Ovary (tissue), 3 donors: ENCODE results near the gene CHPF.

Experiments used
- CTCF ChIP-seq, 3 donors: fragments of 450-650 bp in 2 of 3; fragments of 200-600 bp in 1 of 3; IDR thresholded peaks; one replicate each; pipeline versions ENCODE4 v1.5.1 to v1.8.0; 2016 to 2022; ENCODE audit warnings: antibody characterized with exemption in 3 of 3, mild to moderate bottlenecking in 1 of 3
- EP300 ChIP-seq: sonication (generic); formaldehyde crosslinking; IDR thresholded peaks from one replicate; pipeline ENCODE4 v1.6.1; 2017; ENCODE audit warnings: antibody characterized with exemption
- POLR2A ChIP-seq: fragments of 450-650 bp; IDR thresholded peaks from one replicate; pipeline ENCODE4 v1.6.1; 2017; ENCODE audit warnings: antibody characterized with exemption, mild to moderate bottlenecking, moderate library complexity
- donor health status: DM: no; HTN: no; CAD: no.

GRCh38 chr2:219514196-219514761 is 29.3 kb downstream of the CHPF start, which contains the start of gene ASIC4:
- TF ChIP-seq CTCF (IDR thresholded peaks at IDR 0.05) = no peak
- TF ChIP-seq POLR2A = no peak
- TF ChIP-seq EP300 = no peak
